HG03139 (cell line): ENCODE data around the gene CHAF1B.

Experiments used
- ATAC-seq: cut with Tn5 transposase; IDR thresholded peaks from one replicate; pipeline ENCODE4 v1.9.1; 2021; ENCODE audit not compliant: unreplicated experiment

CHAF1B gene

DNA sequence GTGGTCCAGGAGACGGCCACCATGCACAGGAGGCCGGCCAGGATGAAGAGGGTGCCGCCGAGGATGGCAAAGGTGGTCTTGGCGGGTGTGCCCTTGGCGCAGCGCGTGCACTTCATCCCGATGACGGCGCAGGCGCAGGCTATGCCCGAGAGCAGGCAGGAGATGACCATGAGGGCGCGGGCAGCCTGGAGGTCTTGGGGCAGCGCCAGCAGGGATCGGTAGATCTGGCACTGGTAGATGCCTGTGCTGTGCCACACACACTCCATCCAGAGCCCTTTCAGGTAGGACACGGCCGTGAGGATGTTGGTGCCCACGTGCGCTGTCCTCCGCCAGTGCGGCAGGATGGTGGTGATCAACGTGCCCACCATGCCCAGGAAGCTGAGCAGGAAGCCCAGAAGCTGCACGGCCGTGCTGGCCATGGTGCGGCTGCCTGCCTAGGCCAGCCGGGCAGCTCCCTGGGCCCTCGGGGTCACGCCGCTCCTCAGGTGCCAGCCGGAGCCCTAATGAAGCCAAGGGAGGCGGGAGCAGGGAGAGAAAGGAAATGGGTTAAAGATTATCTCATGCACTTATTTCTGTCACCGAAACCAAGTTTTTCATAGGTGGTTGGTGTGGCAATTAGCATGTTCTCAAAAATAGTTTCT is 76.2 kb downstream of the CHAF1B start:
- no peak for ATAC-seq

- no peak for ATAC-seq
Measured at GRCh38 chr21:36461918-36462486, 76.8 kb downstream of the CHAF1B start.

DNA sequence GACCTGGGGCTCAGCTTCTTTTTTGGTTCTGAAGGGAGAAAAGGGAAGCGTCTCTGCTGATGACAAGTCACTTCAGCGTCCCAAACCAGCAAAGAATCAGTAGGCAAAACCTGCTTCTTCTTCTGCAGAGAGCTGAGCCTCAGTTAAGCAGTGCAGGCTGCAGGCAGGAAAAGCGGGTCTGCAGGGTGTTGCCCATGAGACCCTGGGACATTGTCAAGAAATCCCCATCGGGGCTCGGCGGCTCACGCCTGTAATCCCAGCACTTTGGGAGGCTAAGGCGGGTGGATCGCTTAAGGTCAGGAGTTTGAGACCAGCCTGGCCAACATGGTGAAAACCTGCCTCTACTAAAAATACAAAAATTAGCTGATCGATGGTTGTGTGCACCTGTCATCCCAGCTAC is 78.0 kb downstream of the CHAF1B start:
- no peak for ATAC-seq

DNA sequence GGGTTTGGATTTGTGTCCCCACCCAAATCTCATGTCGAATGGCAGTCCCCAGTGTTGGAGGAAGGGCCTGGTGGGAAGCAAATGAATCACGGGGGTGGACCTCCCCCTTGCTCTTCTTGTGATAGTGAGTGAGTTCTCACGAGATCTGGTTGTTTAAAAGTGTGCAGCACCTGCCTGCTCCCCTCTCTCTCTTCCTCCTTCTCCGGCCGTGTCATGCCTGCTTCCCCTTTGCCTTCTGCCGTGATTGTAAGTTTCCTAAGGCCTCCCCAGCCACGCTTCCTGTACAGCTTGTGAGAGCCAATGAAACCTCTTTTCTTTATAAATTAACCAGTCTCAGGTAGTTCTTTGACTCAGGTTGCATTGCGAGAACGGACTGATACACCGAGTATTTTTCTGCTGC is 78.8 kb downstream of the CHAF1B start:
- ATAC-seq = no peak

DNA sequence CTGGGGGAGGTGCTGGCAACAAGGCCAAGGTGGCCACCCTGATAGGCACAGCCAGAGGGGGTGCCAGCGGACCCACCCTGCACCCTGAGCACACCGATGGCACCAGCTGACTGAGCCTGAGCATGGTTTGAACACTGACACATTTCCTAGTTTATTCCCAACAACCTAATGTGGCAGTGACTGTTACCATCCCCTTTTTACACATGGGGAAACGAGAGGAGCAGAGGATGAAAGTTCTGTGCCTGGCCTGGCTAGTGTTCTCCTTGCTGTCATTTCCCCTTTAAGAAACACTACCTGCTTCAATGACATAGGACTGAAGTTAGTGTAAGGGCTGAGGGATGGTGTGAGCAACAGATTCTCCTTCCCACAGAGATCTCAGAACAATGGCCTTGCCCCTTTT is 79.4 kb downstream of the CHAF1B start:
- no peak for ATAC-seq

GRCh38 chr21:36465478-36465877 is 80.3 kb downstream of the CHAF1B start:
- ATAC-seq = no peak

DNA sequence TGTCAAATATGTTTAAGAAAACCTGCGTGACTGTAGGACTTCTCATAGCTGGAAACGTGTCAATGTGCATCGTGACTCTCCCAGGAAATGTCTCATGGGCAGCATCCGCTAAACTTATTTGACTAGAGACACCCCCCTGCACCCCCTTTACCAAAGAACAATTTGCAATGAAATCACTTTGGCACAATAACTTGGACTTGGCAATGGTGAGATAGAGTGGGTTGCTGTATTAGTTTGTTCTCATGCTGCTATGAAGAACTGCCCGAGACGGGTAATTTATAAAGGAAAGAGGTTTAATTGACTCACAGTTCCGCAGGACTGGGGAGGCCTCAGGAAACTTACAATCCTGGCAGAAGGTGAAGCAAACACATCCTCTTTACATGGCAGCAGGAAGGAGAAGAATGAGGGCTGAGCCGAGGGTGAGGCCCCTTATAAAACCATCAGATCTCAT is 80.9 kb downstream of the CHAF1B start:
- ATAC-seq = no peak
